Amygdala (tissue), 56 donors: ENCODE measurements around the gene AGMO.

Source experiments
- DNase-seq, 56 donors: peaks; one replicate each; lab custom pipeline; 2025; lab: John Stamatoyannopoulos, UW

Gene AGMO

DNA sequence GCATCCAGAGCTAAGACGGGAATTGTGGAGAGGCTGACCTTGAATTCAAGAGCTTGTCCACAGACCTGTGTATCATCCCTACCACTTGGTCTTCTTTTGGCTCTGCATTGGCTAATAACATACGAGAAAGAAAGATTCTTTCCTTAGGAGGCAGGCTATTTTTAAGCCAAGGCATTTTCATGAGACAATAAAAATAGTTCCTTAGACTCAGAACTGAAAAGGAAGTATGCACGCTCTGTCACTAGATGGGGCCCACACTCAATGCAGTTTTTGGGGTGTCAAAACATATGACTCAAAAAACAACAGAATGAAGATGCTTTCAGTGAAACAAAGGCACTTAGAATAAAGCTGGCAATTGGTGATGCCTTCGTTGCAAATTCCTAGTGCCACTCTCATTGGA, 393.3 kb downstream of the AGMO start:
- DNase-seq = peak in 1 of 56 donors; percentile 2

DNA sequence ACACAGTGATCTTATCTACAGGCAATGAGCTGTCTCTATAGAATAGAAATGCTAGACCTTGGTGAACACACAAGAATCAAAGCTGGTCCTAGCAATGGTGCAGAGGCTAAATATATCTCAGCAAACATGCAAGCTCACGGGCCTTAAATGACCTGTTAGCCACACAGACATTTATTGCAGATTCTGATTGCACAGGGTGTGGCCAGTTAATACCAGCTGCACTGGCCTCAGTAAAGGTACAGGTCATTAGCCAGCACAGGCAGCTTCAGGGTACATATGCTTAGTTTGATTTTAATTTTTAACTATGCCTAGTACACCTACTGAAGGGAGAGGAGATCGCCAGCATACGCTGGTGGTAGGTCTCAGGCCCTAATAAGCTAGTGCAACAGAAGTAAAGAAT, 393.9 kb downstream of the AGMO start:
- DNase-seq = no peak

DNA sequence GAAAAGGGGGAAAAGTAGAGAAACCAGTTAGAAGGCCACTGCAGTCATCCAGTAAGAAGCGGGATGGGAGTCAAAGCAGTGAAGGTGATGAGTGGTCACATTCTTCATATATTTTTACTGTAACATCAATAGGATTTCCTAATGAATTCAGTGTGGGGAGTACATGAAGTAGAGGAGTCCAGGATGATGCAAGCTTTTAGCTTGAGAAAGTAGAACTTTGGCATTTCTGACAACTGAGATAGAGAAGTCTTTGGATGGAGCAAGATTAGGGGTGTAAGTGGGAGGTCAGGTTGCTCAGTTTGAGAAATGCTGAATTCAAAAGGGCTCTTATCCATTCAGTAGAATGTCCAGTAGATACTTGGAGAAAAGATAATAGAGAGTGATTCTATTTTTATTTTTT, 395.2 kb downstream of the AGMO start:
- DNase-seq = no peak

DNA sequence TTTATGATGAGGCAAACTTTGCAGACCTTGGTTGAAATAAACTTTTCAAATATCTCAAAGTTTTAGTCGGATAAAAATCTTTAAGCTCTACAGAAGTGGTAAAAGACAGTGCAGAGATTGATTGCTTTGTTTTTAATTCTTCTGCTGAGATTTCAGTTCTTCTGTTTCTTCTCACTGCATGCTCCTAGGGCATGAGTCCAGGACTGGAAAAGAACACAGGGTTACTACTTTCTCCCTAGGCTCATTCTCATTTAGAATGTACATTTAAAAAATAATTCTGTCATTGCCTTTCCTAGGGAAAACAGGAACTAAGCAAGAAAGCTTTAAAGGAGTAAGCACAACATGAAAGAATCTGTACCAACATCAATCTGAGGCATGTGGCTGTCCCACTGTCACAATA, 402.6 kb downstream of the AGMO start:
- no peak for DNase-seq

DNA sequence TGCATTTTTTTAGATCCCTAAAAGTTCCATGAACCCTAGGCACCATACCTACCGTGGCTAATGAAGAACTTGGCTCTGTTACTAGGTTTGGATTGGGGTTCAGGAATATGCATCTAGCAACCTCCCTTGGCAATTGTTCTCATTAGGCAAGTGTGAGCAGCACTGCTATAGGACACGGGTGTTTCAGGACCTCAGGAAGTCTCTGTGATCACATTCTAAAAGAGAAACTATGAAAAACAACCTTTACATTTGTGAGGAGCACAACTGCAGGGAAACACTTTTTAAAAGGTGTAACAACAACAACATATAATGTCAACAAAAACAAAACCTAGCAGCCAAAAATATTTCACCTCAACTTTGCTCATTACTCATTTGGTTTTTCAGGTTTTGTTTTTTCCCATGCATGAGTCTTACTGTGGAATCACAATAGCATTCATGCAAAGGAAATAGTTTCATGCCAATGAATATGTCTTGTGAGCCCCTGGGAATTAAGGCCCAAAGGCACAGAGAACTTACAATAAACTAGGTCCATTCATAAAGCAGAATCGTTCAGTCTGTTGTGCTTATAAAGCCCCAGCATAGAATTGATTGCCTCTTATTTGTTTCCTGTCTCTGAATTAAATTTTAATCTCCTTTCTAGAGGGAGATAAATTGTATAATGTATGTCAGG, 403.5 kb downstream of the AGMO start:
- no peak for DNase-seq
